H9 (cell line): ENCODE results near the gene PTPRN2. TPM values are rescaled to one million over a fixed set of nuclear protein-coding genes. Genes with fewer than 3 reads are reported as not detected.

Source experiments
- DNase-seq: peaks from one replicate; pipeline ENCODE4 v3.0.0-alpha.2; 2017
- H2AFZ ChIP-seq: one replicate; pipeline ENCODE4 v1.6.1; 2013; ENCODE audit warnings: mild to moderate bottlenecking, low read length, control low read depth, moderate library complexity
- H2AK5ac ChIP-seq: 2 replicates; pipeline ENCODE4 v1.6.1; 2013; ENCODE audit warnings: low read length, control low read depth, mixed read lengths; ENCODE audit not compliant: insufficient read length
- H2BK120ac ChIP-seq: one replicate; pipeline ENCODE4 v1.6.1; 2013; ENCODE audit warnings: low read depth, mild to moderate bottlenecking, low read length, control low read depth, inconsistent platforms; ENCODE audit not compliant: poor library complexity, severe bottlenecking
- H2BK12ac ChIP-seq: 2 replicates; pipeline ENCODE4 v1.6.1; 2013; ENCODE audit warnings: low read length, control low read depth, mixed read lengths, low read depth; ENCODE audit not compliant: insufficient read length
- H2BK15ac ChIP-seq: 2 replicates; pipeline ENCODE4 v1.6.1; 2013; ENCODE audit warnings: low read depth, low read length, control low read depth
- H2BK20ac ChIP-seq: one replicate; pipeline ENCODE4 v1.6.1; 2013; ENCODE audit warnings: low read depth, mild to moderate bottlenecking, low read length, control low read depth, inconsistent platforms; ENCODE audit not compliant: poor library complexity, severe bottlenecking
- H2BK5ac ChIP-seq: 2 replicates; pipeline ENCODE4 v1.6.1; 2013; ENCODE audit warnings: low read length, control low read depth, mixed read lengths; ENCODE audit not compliant: insufficient read length
- H3K14ac ChIP-seq: 2 replicates; pipeline ENCODE4 v1.6.1; 2013; ENCODE audit warnings: low read length, control low read depth; ENCODE audit not compliant: insufficient read depth
- H3K18ac ChIP-seq: 2 replicates; pipeline ENCODE4 v1.6.1; 2013; ENCODE audit warnings: low read depth, mild to moderate bottlenecking, mixed read lengths, low read length, control low read depth; ENCODE audit not compliant: insufficient read length
- H3K23ac ChIP-seq: 2 replicates; pipeline ENCODE4 v1.6.1; 2013; ENCODE audit warnings: low read length, control low read depth, mixed read lengths, low read depth; ENCODE audit not compliant: insufficient read length
- H3K23me2 ChIP-seq: 2 replicates; pipeline ENCODE4 v1.6.1; 2013; ENCODE audit warnings: low read depth, mild to moderate bottlenecking, mixed read lengths, low read length, control low read depth; ENCODE audit not compliant: insufficient read length, poor library complexity, severe bottlenecking
- H3K27ac ChIP-seq: 2 replicates; pipeline ENCODE4 v1.5.1; 2013; ENCODE audit warnings: low read length, control low read depth, mixed read lengths, low read depth; ENCODE audit not compliant: insufficient read length
- H3K27me3 ChIP-seq: 2 replicates; pipeline ENCODE4 v1.6.1; 2013; ENCODE audit warnings: low read length, control low read depth, inconsistent platforms; ENCODE audit not compliant: insufficient read depth
- H3K4ac ChIP-seq: 2 replicates; pipeline ENCODE4 v1.6.1; 2013; ENCODE audit warnings: low read depth, mild to moderate bottlenecking, control low read depth, inconsistent platforms, low read length, moderate library complexity
- H3K4me1 ChIP-seq: 2 replicates; pipeline ENCODE4 v1.6.1; 2013; ENCODE audit warnings: low read length, control low read depth, inconsistent platforms; ENCODE audit not compliant: insufficient read depth
- H3K4me2 ChIP-seq: 2 replicates; pipeline ENCODE4 v1.6.1; 2013; ENCODE audit warnings: low read length, control low read depth, mixed read lengths; ENCODE audit not compliant: insufficient read length, insufficient read depth
- H3K56ac ChIP-seq: 2 replicates; pipeline ENCODE4 v1.6.1; 2013; ENCODE audit warnings: low read depth, mild to moderate bottlenecking, mixed read lengths, low read length, control low read depth; ENCODE audit not compliant: insufficient read length
- H3K79me1 ChIP-seq: 2 replicates; pipeline ENCODE4 v1.6.1; 2013; ENCODE audit warnings: low read depth, mild to moderate bottlenecking, moderate library complexity, low read length, control low read depth, inconsistent platforms; ENCODE audit not compliant: insufficient read depth, poor library complexity, severe bottlenecking
- H3K79me2 ChIP-seq: 2 replicates; pipeline ENCODE4 v1.6.1; 2013; ENCODE audit warnings: low read length, control low read depth, inconsistent platforms; ENCODE audit not compliant: insufficient read depth
- H3K9ac ChIP-seq: 2 replicates; pipeline ENCODE4 v1.6.1; 2013; ENCODE audit warnings: low read length, control low read depth, mixed read lengths; ENCODE audit not compliant: insufficient read length; ENCODE audit errors: extremely low read depth
- H3K9me3 ChIP-seq: one replicate; pipeline ENCODE4 v1.6.1; 2013; ENCODE audit warnings: low read depth, low read length, inconsistent platforms; ENCODE audit not compliant: control insufficient read depth
- H3T11ph ChIP-seq: one replicate; pipeline ENCODE4 v1.6.1; 2013; ENCODE audit warnings: mild to moderate bottlenecking, low read length, control low read depth, inconsistent platforms
- H4K20me1 ChIP-seq: one replicate; pipeline ENCODE4 v1.6.1; 2013; ENCODE audit not compliant: control insufficient read depth, insufficient read length, insufficient read depth
- H4K5ac ChIP-seq: 2 replicates; pipeline ENCODE4 v1.6.1; 2013; ENCODE audit warnings: low read depth, mild to moderate bottlenecking, mixed read lengths, low read length, control low read depth; ENCODE audit not compliant: insufficient read length
- H4K8ac ChIP-seq: replicated peaks from 2 replicates; pipeline ENCODE4 v1.6.1; 2013; ENCODE audit warnings: low read length, control low read depth, mixed read lengths, low read depth; ENCODE audit not compliant: insufficient read length
- H4K91ac ChIP-seq: 2 replicates; pipeline ENCODE4 v1.6.1; 2013; ENCODE audit warnings: low read depth, mild to moderate bottlenecking, moderate library complexity, mixed read lengths, low read length, control low read depth; ENCODE audit not compliant: insufficient read length
- H3K27ac Mint-ChIP-seq, 3 experiments: 2 replicates in 2 of 3; 3 replicates in 1 of 3; pipeline ENCODE4 v1.8.0; 2020 to 2021; ENCODE audit warnings: mixed read lengths in 3 of 3, mild to moderate bottlenecking in 1 of 3, moderate library complexity in 1 of 3
- H3K27me3 Mint-ChIP-seq: 2 replicates; pipeline ENCODE4 v1.8.0; 2021; ENCODE audit warnings: low read depth, mild to moderate bottlenecking, moderate library complexity, mixed read lengths
- H3K36me3 Mint-ChIP-seq, 3 experiments: 2 replicates in 2 of 3; 3 replicates in 1 of 3; pipeline ENCODE4 v1.8.0; 2020 to 2021; ENCODE audit warnings: low read depth in 3 of 3, mixed read lengths in 3 of 3; ENCODE audit not compliant: insufficient read depth in 1 of 3
- H3K4me1 Mint-ChIP-seq, 2 experiments: 2 replicates each; pipeline ENCODE4 v1.8.0; 2020; ENCODE audit warnings: mixed read lengths in 2 of 2
- H3K4me3 Mint-ChIP-seq, 2 experiments: 2 replicates in 1 of 2; 3 replicates in 1 of 2; pipeline ENCODE4 v1.8.0; 2020 to 2021; ENCODE audit warnings: mild to moderate bottlenecking in 2 of 2, mixed read lengths in 2 of 2, moderate library complexity in 1 of 2
- H3K9me3 Mint-ChIP-seq, 2 experiments: 2 replicates in 1 of 2; 3 replicates in 1 of 2; pipeline ENCODE4 v1.8.0; 2020; ENCODE audit warnings: mild to moderate bottlenecking in 2 of 2, mixed read lengths in 2 of 2, moderate library complexity in 1 of 2
- CTCF ChIP-seq: fragments of 200-600 bp; sonication (generic); conservative IDR thresholded peaks from 3 replicates; pipeline ENCODE4 v1.8.0; 2021; ENCODE audit warnings: antibody characterized with exemption, mild to moderate bottlenecking
- WGBS: extraction: QIAGEN DNeasy Blood & Tissue Kit; methylation state at CpG from one replicate; pipeline ENCODE4 v1.1.7; 2013; ENCODE audit warnings: missing lambda C conversion rate, low lambda C conversion rate, mixed read lengths; ENCODE audit not compliant: insufficient read length; ENCODE audit errors: extremely low coverage; 5-methylcytosine and 5-hydroxymethylcytosine counted together
- total RNA-seq: library from RNA; stranded (reverse); gene quantifications from 2 replicates; pipeline ENCODE4 v1.2.1, GENCODE V29; 2021

Gene PTPRN2
- total RNA-seq, 1 experiment from 2014 or later: 5.2 TPM

GRCh38 chr7:157795643-157796042 lies 792.0 kb downstream of the PTPRN2 start:
- Histone ChIP-seq H2BK15ac (no peak overlapping the region), H2BK5ac (no peak overlapping the region), H2AFZ (no peak overlapping the region), H2AK5ac (no peak overlapping the region), H3K27me3 (no peaks in the 10 kb centered on the region), H2BK12ac (no peak overlapping the region), H3K79me2 (no peaks in the 10 kb centered on the region), H3K27ac (peak overlapping the region; percentile 34), H4K5ac (no peak overlapping the region), H3K23me2 (no peaks in the 10 kb centered on the region), H3K9ac (no peak overlapping the region), H4K8ac (no peak overlapping the region), H3K14ac (peak overlapping the region; percentile 6; the same call in 1 of the 2 replicates), H2BK120ac (no peak overlapping the region), H3K23ac (no peak overlapping the region), H4K20me1 (no peaks in the 10 kb centered on the region), H3K9me3 (no peaks in the 10 kb centered on the region), H3K4me2 (no peak overlapping the region), H3K18ac (no peak overlapping the region), H2BK20ac (no peak overlapping the region), H3T11ph (no peak overlapping the region), H3K56ac (no peak overlapping the region), H3K4me1 (peaks cover 6% of the 10 kb centered on the region; the same call in 1 of the 2 replicates), H3K4ac (no peak overlapping the region), H3K79me1 (no peaks in the 10 kb centered on the region), H4K91ac (no peak overlapping the region)
- Mint-ChIP-seq H3K27me3 (peaks cover 6% of the 10 kb centered on the region), H3K9me3 (no peaks in the 10 kb centered on the region), H3K27ac (peak overlapping the region; percentile 45 to 92 (median 86); a peak in 4 of 7 replicates), H3K36me3 (peaks cover 0 to 10% (median 0%) of the 10 kb centered on the region in 3 experiments; a peak in 4 of 7 replicates), H3K4me3 (peak overlapping the region in 1 of 2 experiments; percentile 29; a peak in 1 of 5 replicates), H3K4me1 (peaks cover 41 to 47% of the 10 kb centered on the region in 2 experiments)
- no CpG with 5 or more reads among the region's 13 CpGs for WGBS
- TF ChIP-seq CTCF: no peak
- DNase-seq: peak; percentile 58
